ENCODE data around the gene PPM1H. TPM values are rescaled to one million over a fixed set of nuclear protein-coding genes. Genes with fewer than 3 reads are reported as not detected.
A peak's percentile ranks its signal among the peaks of the same experiment; 100 is the strongest.

PPM1H gene
- total and polyA plus RNA-seq, 8 donors = 0.29 to 12.5 (median 3.7) TPM

DNA sequence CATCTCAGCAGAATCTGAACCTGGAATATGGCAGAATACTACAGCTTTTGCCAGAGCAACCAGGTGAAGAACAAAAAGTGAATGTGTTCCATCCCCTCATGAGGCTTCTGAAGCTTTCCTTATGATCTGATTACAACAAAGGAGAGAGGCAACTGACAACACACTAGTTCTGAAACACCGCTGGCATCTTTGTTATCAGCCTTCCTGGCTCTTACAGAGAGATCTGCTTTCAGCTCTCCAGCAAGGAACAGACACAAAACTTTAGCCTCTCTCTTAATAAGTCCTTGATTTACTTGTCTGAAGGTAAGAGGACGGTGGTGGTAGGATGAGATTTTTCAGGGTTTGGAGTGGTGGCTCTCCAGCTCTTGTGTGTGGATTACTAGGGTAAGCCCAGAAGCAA is 227.0 kb downstream of the PPM1H start:
- intact Hi-C loops (cut with DNase I; ENCODE audit: low total_unique reads) = no loop called here

DNA sequence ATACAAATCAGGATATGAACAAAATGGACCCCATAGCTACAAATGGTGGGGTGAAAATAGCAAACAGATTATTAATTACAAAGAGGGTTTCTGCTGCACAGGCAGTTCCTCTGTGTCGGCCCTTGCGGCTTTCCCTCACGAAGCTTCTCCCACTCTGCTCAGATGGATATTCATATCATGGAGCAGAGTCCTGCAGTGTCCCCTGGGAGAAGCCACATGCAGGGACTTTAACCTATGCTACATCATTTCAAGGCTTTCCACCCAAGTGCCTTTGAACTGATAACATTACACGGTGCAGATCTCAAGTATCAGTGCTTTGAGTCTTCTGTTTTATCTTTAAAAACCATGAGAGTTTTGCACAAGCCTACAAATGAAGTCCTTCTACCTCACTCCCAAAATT is 229.1 kb downstream of the PPM1H start:
- Histone ChIP-seq H3K36me3 (no peaks in the 10 kb centered on the region), H3K9me3 (no peaks in the 10 kb centered on the region), H3K27ac (no peak overlapping the region), H3K27me3 (no peaks in the 10 kb centered on the region), H3K4me1 (peaks cover 7 to 25% (median 17%) of the 10 kb centered on the region in 4 donors), H3K4me3 (no peak overlapping the region)
- intact Hi-C loops (cut with DNase I; ENCODE audit: low total_unique reads) = no loop called here
- TF ChIP-seq POLR2A (IDR thresholded peaks at IDR 0.05) = no peak
- TF ChIP-seq, protein P1, sequence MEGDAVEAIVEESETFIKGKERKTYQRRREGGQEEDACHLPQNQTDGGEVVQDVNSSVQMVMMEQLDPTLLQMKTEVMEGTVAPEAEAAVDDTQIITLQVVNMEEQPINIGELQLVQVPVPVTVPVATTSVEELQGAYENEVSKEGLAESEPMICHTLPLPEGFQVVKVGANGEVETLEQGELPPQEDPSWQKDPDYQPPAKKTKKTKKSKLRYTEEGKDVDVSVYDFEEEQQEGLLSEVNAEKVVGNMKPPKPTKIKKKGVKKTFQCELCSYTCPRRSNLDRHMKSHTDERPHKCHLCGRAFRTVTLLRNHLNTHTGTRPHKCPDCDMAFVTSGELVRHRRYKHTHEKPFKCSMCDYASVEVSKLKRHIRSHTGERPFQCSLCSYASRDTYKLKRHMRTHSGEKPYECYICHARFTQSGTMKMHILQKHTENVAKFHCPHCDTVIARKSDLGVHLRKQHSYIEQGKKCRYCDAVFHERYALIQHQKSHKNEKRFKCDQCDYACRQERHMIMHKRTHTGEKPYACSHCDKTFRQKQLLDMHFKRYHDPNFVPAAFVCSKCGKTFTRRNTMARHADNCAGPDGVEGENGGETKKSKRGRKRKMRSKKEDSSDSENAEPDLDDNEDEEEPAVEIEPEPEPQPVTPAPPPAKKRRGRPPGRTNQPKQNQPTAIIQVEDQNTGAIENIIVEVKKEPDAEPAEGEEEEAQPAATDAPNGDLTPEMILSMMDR (IDR thresholded peaks at IDR 0.05) = no peak
- TF ChIP-seq POLR2AphosphoS5 (IDR thresholded peaks at IDR 0.05) = no peak
- TF ChIP-seq EP300 (IDR thresholded peaks at IDR 0.05) = no peak
- DNase-seq = no peak
- WGBS, 5 donors = 86 to 93% (median 88%) methylated on average over 4 of the region's 4 CpGs

More for the DNA sequence above, 227.0 kb downstream of the PPM1H start:
- no peak for DNase-seq
- WGBS, 5 donors = 92 to 98% (median 96%) methylated on average over 2 of the region's 2 CpGs
- H3K27me3 ChIP-seq = no peaks in the 10 kb centered on the region
- TF ChIP-seq POLR2A (IDR thresholded peaks at IDR 0.05) (no peak), POLR2AphosphoS5 (IDR thresholded peaks at IDR 0.05) (no peak), EP300 (IDR thresholded peaks at IDR 0.05) (no peak)
- TF ChIP-seq, protein P1 (IDR thresholded peaks at IDR 0.05) = no peak
- no peaks in the 10 kb centered on the region for H3K9me3 ChIP-seq
- no peak overlapping the region for H3K27ac ChIP-seq
- H3K4me1 ChIP-seq = peaks cover 6 to 31% (median 12%) of the 10 kb centered on the region in 4 donors
- no peaks in the 10 kb centered on the region for H3K36me3 ChIP-seq
- no peak overlapping the region for H3K4me3 ChIP-seq

DNA sequence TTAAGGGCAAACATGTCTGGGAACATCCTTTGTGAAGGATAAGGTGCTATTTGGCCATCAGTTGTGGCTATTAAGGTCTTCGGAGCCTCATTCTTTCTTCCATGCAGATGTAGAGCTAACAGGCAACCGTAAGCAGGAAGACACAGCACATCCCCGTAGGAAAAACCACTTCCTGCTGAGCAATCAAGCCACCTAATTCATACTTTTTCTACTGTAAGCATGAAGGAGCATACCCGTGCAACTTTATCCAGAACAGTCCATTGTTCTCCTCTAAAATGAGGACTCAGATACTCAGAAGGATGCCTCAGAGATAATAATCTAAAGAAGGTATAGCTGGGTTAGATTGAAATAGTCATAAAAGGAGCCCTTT is 232.0 kb downstream of the PPM1H start:
- TF ChIP-seq POLR2AphosphoS5 (IDR thresholded peaks at IDR 0.05) (no peak), EP300 (IDR thresholded peaks at IDR 0.05) (no peak)
- TF ChIP-seq, protein P1 (IDR thresholded peaks at IDR 0.05) = no peak
- no peaks in the 10 kb centered on the region for H3K27me3 ChIP-seq
- intact Hi-C loops (cut with DNase I; ENCODE audit: low total_unique reads) = no loop called here
- no peaks in the 10 kb centered on the region for H3K36me3 ChIP-seq
- H3K4me1 ChIP-seq = peaks cover 7 to 18% (median 14%) of the 10 kb centered on the region in 4 donors
- no peaks in the 10 kb centered on the region for H3K9me3 ChIP-seq
- H3K27ac ChIP-seq = peak overlapping the region in 3 of 5 donors; percentile 57 to 65 (median 62)
- no peak overlapping the region for H3K4me3 ChIP-seq
- 34 to 74% (median 63%) methylated on average over 4 of the region's 4 CpGs for WGBS, 5 donors
- no peak for DNase-seq

DNA sequence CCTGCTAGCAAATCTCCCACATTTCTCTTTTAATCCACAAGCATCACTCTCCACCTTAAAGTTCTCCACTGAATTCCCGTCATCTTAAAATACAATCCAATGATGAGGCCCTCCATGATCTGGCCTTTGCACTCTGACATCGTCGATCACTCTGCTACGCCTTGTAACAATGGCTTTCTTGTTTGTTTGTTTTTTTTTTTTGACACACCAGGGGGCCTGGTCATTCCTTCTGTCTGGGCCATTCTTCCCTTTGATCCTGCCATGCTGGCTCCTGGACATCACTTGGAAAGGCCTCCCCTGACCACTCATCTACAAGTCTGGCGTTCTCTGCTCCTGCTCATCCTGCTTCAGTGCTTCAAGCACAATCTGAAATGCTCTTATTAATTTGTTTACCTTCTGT is 233.5 kb downstream of the PPM1H start:
- no peak for DNase-seq
- 78 to 95% (median 93%) methylated on average over 5 of the region's 5 CpGs for WGBS, 5 donors
- intact Hi-C loops (cut with DNase I; ENCODE audit: low total_unique reads) = no loop called here
- TF ChIP-seq EP300 (IDR thresholded peaks at IDR 0.05) (no peak), POLR2A (IDR thresholded peaks at IDR 0.05) (no peak), POLR2AphosphoS5 (IDR thresholded peaks at IDR 0.05) (no peak)
- TF ChIP-seq, protein P1 (IDR thresholded peaks at IDR 0.05) = no peak
- Histone ChIP-seq H3K27ac (no peak overlapping the region), H3K4me1 (peaks cover 7 to 18% (median 14%) of the 10 kb centered on the region in 4 donors), H3K36me3 (no peaks in the 10 kb centered on the region), H3K27me3 (no peaks in the 10 kb centered on the region), H3K9me3 (no peaks in the 10 kb centered on the region), H3K4me3 (no peak overlapping the region)

All from stomach (tissue), 9 donors.